Measurements from ENCODE around the gene PNRC1. TPM values are rescaled to one million over a fixed set of nuclear protein-coding genes. Genes with fewer than 3 reads are reported as not detected.

The PNRC1 gene
- total RNA-seq, 3 donors from 2014 or later, result 221 to 290 (median 230) TPM

DNA sequence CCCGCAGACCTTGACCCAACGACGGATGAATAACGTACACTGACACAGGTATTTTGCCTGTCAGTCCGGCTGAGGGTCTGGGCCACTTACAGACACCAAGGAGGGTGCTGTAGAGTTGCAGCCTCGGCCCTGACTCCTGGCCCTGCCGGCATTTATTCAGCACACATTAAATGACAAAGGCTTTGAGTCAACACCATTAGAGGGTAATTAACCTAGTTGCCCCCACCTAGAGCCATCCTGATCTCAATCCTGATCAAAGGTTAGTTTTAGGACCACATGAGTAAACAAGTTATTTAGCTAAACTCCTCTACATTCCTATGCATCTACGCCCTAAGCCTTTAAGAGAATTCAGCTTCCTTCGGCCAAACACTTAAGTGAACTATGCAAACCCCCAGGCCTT lies 53.4 kb downstream of the PNRC1 start:
- Histone ChIP-seq H3K27me3 (no peaks in the 10 kb centered on the region), H3K27ac (no peak overlapping the region), H3K36me3 (no peaks in the 10 kb centered on the region), H3K4me3 (no peak overlapping the region), H3K4me1 (no peaks in the 10 kb centered on the region), H3K9me3 (no peaks in the 10 kb centered on the region)
- no peak for DNase-seq (ENCODE audit: low spot score in 2 of 2)
- TF ChIP-seq POLR2AphosphoS5 (IDR thresholded peaks at IDR 0.05), result no peak
- TF ChIP-seq POLR2A (IDR thresholded peaks at IDR 0.05), result no peak
- TF ChIP-seq, protein P1, sequence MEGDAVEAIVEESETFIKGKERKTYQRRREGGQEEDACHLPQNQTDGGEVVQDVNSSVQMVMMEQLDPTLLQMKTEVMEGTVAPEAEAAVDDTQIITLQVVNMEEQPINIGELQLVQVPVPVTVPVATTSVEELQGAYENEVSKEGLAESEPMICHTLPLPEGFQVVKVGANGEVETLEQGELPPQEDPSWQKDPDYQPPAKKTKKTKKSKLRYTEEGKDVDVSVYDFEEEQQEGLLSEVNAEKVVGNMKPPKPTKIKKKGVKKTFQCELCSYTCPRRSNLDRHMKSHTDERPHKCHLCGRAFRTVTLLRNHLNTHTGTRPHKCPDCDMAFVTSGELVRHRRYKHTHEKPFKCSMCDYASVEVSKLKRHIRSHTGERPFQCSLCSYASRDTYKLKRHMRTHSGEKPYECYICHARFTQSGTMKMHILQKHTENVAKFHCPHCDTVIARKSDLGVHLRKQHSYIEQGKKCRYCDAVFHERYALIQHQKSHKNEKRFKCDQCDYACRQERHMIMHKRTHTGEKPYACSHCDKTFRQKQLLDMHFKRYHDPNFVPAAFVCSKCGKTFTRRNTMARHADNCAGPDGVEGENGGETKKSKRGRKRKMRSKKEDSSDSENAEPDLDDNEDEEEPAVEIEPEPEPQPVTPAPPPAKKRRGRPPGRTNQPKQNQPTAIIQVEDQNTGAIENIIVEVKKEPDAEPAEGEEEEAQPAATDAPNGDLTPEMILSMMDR (IDR thresholded peaks at IDR 0.05), result no peak
- intact Hi-C loops (cut with DNase I; ENCODE audit: low total_unique reads), result no loop called here

DNA sequence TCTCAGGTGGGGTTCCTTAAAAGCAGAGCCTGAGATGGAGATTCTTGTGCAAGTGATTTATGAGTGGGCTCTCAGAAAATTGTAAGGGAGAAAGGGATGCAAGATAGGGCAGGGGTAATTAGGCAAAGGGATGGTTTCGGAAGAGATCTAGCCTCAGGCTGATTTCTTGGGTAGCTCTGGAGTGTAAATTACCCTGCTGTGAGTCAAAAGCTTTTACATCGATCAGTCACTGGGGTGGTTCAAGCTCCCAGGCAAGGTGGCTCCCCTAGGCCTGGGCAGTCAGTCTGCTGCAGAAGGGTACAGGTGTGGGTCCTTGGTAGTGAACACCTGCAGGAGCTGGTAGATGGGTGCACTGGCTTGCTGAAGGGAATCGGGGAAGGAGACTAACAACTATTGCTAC lies 54.2 kb downstream of the PNRC1 start:
- intact Hi-C loops (cut with DNase I; ENCODE audit: low total_unique reads), result no loop called here
- Histone ChIP-seq H3K4me3 (no peak overlapping the region), H3K27ac (no peak overlapping the region), H3K4me1 (no peaks in the 10 kb centered on the region), H3K36me3 (no peaks in the 10 kb centered on the region), H3K9me3 (no peaks in the 10 kb centered on the region), H3K27me3 (no peaks in the 10 kb centered on the region)
- DNase-seq (ENCODE audit: low spot score in 2 of 2), result no peak
- TF ChIP-seq, protein P1 (IDR thresholded peaks at IDR 0.05), result no peak
- no peak for TF ChIP-seq POLR2A (IDR thresholded peaks at IDR 0.05)
- TF ChIP-seq POLR2AphosphoS5 (IDR thresholded peaks at IDR 0.05), result no peak

Other genes with a start within 250 kb of the PNRC1 start
- 10 to 100 TPM in 2 of 3 donors, 1 to 10 TPM in 1; 9.1 to 30.3 (median 22.6) TPM for gene RNGTT, start 117.1 kb upstream of the PNRC1 start, total RNA-seq
- gene SRSF12, start 37.3 kb downstream of the PNRC1 start, total RNA-seq, result 1 to 10 TPM in 1 of 3 donors, under 1 TPM in 1, not detected in 1; 0.98 to 1.8 TPM
- gene PM20D2, start 65.3 kb downstream of the PNRC1 start, total RNA-seq, result 10 to 100 TPM in 2 of 3 donors, 1 to 10 TPM in 1; 3.7 to 22.5 (median 21.3) TPM
- gene GABRR1, start 136.6 kb downstream of the PNRC1 start, total RNA-seq, result not detected
- gene GABRR2, start 234.5 kb downstream of the PNRC1 start, total RNA-seq, result 1 to 10 TPM in 2 of 3 donors, under 1 TPM in 1; 0.32 to 3.3 (median 2.3) TPM

Data from breast epithelium (tissue), 4 donors.